GM18867 (cell line): Measurements from ENCODE around the gene FNIP1.
A peak's percentile ranks its signal among the peaks of the same experiment; 100 is the strongest.
"Not testable (repeated sequence)": the region's sequence is repeated elsewhere in the genome, so short reads cannot be mapped to it uniquely, and the experiment has no call there.

Experiments
- ATAC-seq: cut with Tn5 transposase; IDR thresholded peaks from one replicate; pipeline ENCODE4 v1.9.1; 2021; ENCODE audit warnings: mild to moderate bottlenecking, moderate library complexity; ENCODE audit not compliant: unreplicated experiment

Gene FNIP1

GRCh38 chr5:131610198-131611063 is 186.4 kb downstream of the FNIP1 start:
- no peak for ATAC-seq

GRCh38 chr5:131609774-131610173 is 187.0 kb downstream of the FNIP1 start:
- no peak for ATAC-seq

- no peak for ATAC-seq
Measured at GRCh38 chr5:131608597-131608996, 188.2 kb downstream of the FNIP1 start.

GRCh38 chr5:131607903-131608540 is 188.8 kb downstream of the FNIP1 start:
- ATAC-seq, result no peak

- ATAC-seq, result no peak
Measured at GRCh38 chr5:131607418-131607817, 189.4 kb downstream of the FNIP1 start.

- ATAC-seq, result no peak
Measured at GRCh38 chr5:131605086-131605485, 191.7 kb downstream of the FNIP1 start.

GRCh38 chr5:131595088-131596033 is 201.5 kb downstream of the FNIP1 start:
- ATAC-seq, result peak; percentile 70

GRCh38 chr5:131593921-131594320 is 202.9 kb downstream of the FNIP1 start:
- no peak for ATAC-seq

GRCh38 chr5:131593436-131593835 is 203.4 kb downstream of the FNIP1 start:
- ATAC-seq, result not testable (repeated sequence)
